Ramos (cell line): ENCODE results near the gene SASH1.

Experiments
- in situ Hi-C: fragments of 300-500 bp; cut with MboI; formaldehyde crosslinking; loops from one replicate; pipeline ENCODE4 v1.14.3; 2022; ENCODE audit warnings: low sequenced_read_pairs; ENCODE audit not compliant: unreplicated experiment

The SASH1 gene

GRCh38 chr6:148471624-148472159 lies 129.1 kb downstream of the SASH1 start:
- in situ Hi-C loops = loop anchor here (25.0 kb wide), 1 partner anchor 284 kb away; no protein-coding TSS in a partner anchor

GRCh38 chr6:148472171-148473105 lies 129.8 kb downstream of the SASH1 start:
- in situ Hi-C loops = loop anchor here (25.0 kb wide), 1 partner anchor 285 kb away; no protein-coding TSS in a partner anchor

- in situ Hi-C loops = no loop called here
Measured at GRCh38 chr6:148479497-148479896, 136.9 kb downstream of the SASH1 start.

- in situ Hi-C loops = no loop called here
Measured at GRCh38 chr6:148487461-148487860, 144.8 kb downstream of the SASH1 start.

GRCh38 chr6:148491638-148492251 lies 149.1 kb downstream of the SASH1 start:
- in situ Hi-C loops = no loop called here

- in situ Hi-C loops = no loop called here
Measured at GRCh38 chr6:148492654-148493290, 150.1 kb downstream of the SASH1 start.

GRCh38 chr6:148493424-148493823 lies 150.8 kb downstream of the SASH1 start:
- in situ Hi-C loops = no loop called here

- in situ Hi-C loops = no loop called here
Measured at GRCh38 chr6:148494226-148494625, 151.6 kb downstream of the SASH1 start.

GRCh38 chr6:148495029-148495428 lies 152.4 kb downstream of the SASH1 start:
- in situ Hi-C loops = no loop called here

GRCh38 chr6:148497257-148497656 lies 154.6 kb downstream of the SASH1 start:
- in situ Hi-C loops = no loop called here

GRCh38 chr6:148497717-148498116 lies 155.1 kb downstream of the SASH1 start:
- in situ Hi-C loops = no loop called here

GRCh38 chr6:148500402-148500801 lies 157.8 kb downstream of the SASH1 start:
- in situ Hi-C loops = no loop called here

- in situ Hi-C loops = no loop called here
Measured at GRCh38 chr6:148501178-148501590, 158.5 kb downstream of the SASH1 start.

- in situ Hi-C loops = no loop called here
Measured at GRCh38 chr6:148502083-148502772, 159.6 kb downstream of the SASH1 start.

- in situ Hi-C loops = no loop called here
Measured at GRCh38 chr6:148502773-148503135, 160.1 kb downstream of the SASH1 start.

- in situ Hi-C loops = no loop called here
Measured at GRCh38 chr6:148503703-148504102, 161.1 kb downstream of the SASH1 start.

- in situ Hi-C loops = no loop called here
Measured at GRCh38 chr6:148507774-148508173, 165.1 kb downstream of the SASH1 start.

- in situ Hi-C loops = no loop called here
Measured at GRCh38 chr6:148508401-148509041, 165.9 kb downstream of the SASH1 start.

- in situ Hi-C loops = no loop called here
Measured at GRCh38 chr6:148509119-148509799, 166.6 kb downstream of the SASH1 start.
